Stimulated activated CD8-positive, alpha-beta memory T cell treated with anti-CD3 and anti-CD28 coated beads, Interleukin-15, amount 100 ng/mL, for 4 hours (primary cell): Measurements from ENCODE around the gene TSPOAP1.
A peak's percentile ranks its signal among the peaks of the same experiment; 100 is the strongest.

Experiments used
- DNase-seq, 2 donors: peaks; one replicate each; pipeline ENCODE4 v3.0.0-alpha.2; 2020; ENCODE audit warnings: low read depth in 2 of 2

The TSPOAP1 gene

GRCh38 chr17:58330538-58330996 is 2.0 kb upstream of the TSPOAP1 start:
- DNase-seq, result no peak

- no peak for DNase-seq
These were observed 1.4 kb upstream of the TSPOAP1 start for GRCh38 chr17:58329810-58330537.

GRCh38 chr17:58329035-58329809 is 627 bp upstream of the TSPOAP1 start:
- peak; percentile 72 to 82 for DNase-seq

- DNase-seq, result no peak
These were observed 1.0 kb downstream of the TSPOAP1 start for GRCh38 chr17:58327363-58328194.

- DNase-seq, result no peak
These were observed 1.8 kb downstream of the TSPOAP1 start for GRCh38 chr17:58326609-58327362.

- no peak for DNase-seq
These were observed 2.6 kb downstream of the TSPOAP1 start for GRCh38 chr17:58325976-58326468.

GRCh38 chr17:58325289-58325726 is 3.3 kb downstream of the TSPOAP1 start:
- DNase-seq, result no peak

GRCh38 chr17:58324409-58325288 is 3.9 kb downstream of the TSPOAP1 start:
- no peak for DNase-seq

- DNase-seq, result no peak
These were observed 4.6 kb downstream of the TSPOAP1 start for GRCh38 chr17:58324056-58324408.

GRCh38 chr17:58323366-58324055 is 5.1 kb downstream of the TSPOAP1 start:
- DNase-seq, result no peak

GRCh38 chr17:58322581-58323185 is 5.9 kb downstream of the TSPOAP1 start:
- no peak for DNase-seq

GRCh38 chr17:58321571-58322525 is 6.7 kb downstream of the TSPOAP1 start:
- DNase-seq, result no peak

- DNase-seq, result no peak
These were observed 7.8 kb downstream of the TSPOAP1 start for GRCh38 chr17:58320570-58321323.

- DNase-seq, result no peak
These were observed 8.4 kb downstream of the TSPOAP1 start for GRCh38 chr17:58320163-58320558.

GRCh38 chr17:58319173-58320162 is 9.1 kb downstream of the TSPOAP1 start:
- DNase-seq, result no peak

GRCh38 chr17:58318627-58319172 is 9.9 kb downstream of the TSPOAP1 start:
- DNase-seq, result no peak
